GM12864 (cell line): Measurements from ENCODE around the gene LRRC37A3.

ENCODE experiments used
- DNase-seq: peaks from one replicate; pipeline ENCODE4 v3.0.0-alpha.2; 2011; ENCODE audit warnings: low read depth
- H3K4me3 ChIP-seq: 2 replicates; pipeline ENCODE4 v1.5.1; 2011; ENCODE audit warnings: mild to moderate bottlenecking, low read depth, low read length, control low read depth
- TF ChIP-seq, protein P1 (sequence below): IDR thresholded peaks from 2 replicates; pipeline ENCODE4 v1.5.1; 2011; ENCODE audit warnings: low read depth, mild to moderate bottlenecking, moderate library complexity, low read length, control low read depth, inconsistent platforms; ENCODE audit errors: missing control alignments

LRRC37A3 gene

DNA sequence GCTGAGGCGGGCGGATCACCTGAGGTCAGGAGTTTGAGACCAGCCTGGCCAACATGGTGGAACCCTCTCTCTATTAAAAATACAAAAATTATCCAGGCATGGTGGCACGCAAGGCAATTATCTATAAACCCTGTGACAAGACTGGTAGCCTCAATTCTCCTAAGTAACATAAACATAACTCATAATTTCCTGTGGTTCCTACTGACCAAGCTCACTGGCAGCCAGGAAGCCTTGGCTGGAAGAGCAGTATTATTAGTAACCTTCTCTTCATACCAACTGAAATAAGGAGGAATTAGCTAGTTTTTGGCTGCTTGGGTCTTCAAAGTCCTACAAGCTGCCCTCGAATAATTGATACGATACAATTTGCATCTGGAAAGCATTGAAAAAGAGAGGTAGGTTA is 31.6 kb upstream of the LRRC37A3 start:
- DNase-seq = no peak
- H3K4me3 ChIP-seq = no peak overlapping the region
- TF ChIP-seq, protein P1, sequence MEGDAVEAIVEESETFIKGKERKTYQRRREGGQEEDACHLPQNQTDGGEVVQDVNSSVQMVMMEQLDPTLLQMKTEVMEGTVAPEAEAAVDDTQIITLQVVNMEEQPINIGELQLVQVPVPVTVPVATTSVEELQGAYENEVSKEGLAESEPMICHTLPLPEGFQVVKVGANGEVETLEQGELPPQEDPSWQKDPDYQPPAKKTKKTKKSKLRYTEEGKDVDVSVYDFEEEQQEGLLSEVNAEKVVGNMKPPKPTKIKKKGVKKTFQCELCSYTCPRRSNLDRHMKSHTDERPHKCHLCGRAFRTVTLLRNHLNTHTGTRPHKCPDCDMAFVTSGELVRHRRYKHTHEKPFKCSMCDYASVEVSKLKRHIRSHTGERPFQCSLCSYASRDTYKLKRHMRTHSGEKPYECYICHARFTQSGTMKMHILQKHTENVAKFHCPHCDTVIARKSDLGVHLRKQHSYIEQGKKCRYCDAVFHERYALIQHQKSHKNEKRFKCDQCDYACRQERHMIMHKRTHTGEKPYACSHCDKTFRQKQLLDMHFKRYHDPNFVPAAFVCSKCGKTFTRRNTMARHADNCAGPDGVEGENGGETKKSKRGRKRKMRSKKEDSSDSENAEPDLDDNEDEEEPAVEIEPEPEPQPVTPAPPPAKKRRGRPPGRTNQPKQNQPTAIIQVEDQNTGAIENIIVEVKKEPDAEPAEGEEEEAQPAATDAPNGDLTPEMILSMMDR = no peak

DNA sequence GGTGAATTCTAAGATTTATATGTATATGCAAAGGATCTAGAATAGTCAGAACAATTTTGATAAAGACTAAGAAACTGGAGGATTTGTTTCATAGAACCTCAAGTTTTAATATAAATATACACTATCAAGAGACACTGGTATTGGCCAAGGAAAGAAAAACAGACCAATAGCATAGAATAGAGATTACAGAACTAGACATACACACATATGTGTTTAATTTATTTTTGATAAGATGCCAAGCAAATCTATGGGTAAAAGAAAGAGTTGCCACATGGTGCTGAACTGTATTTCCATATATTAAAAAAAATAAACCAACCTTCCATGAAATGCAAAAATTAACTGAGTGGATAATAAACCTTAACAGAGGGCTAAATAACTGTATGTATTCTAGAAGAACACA is 27.9 kb upstream of the LRRC37A3 start:
- DNase-seq = no peak
- H3K4me3 ChIP-seq = no peak overlapping the region
- TF ChIP-seq, protein P1 = no peak

DNA sequence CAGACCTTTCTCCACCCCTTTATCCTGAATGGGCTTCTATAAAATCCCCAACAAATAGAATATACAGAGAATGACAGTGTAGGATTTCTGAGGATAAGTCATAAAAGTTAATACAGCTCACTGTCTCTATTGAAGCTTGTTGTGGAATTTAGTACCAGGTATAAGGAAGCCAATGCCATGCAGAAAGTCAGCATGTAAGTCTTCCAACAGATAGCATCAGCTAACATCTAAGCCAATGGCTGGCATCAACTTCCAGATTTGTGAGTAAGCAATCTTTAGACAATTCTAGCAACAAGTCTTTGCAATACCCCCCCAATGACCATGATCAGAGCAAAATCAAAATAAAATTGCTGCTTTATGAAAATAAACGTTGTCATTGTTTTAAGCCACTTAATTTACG is 22.5 kb upstream of the LRRC37A3 start:
- TF ChIP-seq, protein P1 = no peak
- DNase-seq = no peak
- H3K4me3 ChIP-seq = no peak overlapping the region

DNA sequence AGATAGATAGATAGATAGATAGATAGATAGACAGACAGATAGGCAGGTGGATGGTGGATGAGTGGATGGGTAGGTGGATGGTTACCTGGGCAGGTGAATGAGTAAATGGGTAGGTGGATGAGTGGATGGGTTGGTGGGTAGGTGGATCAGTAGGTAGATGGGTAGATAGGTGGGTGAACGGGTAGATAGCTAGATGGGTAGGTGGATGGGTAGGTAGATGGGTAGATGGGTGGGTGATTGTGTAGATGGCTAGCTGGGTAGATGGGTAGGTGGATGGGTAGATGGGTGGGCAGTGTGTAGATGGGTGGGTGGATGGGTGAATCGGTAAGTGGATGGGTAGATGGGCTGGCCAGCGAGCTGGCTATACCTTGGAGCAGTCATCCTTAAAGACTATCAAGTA is 21.8 kb upstream of the LRRC37A3 start:
- DNase-seq = no peak
- no peak overlapping the region for H3K4me3 ChIP-seq
- TF ChIP-seq, protein P1 = no peak

DNA sequence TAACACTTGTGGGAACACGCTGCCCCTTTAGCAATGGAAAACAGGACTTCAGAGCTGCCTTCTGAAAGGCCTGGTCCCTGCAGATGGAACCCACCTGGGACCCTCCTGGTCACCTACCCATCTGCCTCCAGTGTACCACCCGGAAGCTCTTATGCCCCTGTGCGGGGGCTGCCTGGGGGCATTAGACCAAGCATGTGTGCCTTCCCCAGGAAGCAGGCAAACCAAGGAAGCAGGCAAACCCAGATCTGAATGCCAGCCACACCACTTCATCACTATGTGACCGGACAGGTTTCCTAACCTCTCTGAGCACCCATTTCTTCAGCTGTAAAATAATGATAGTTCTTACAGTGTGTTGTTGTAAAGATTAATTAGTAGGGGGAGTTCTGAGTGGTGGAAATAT is 20.8 kb upstream of the LRRC37A3 start:
- DNase-seq = no peak
- H3K4me3 ChIP-seq = no peak overlapping the region
- TF ChIP-seq, protein P1 = no peak

DNA sequence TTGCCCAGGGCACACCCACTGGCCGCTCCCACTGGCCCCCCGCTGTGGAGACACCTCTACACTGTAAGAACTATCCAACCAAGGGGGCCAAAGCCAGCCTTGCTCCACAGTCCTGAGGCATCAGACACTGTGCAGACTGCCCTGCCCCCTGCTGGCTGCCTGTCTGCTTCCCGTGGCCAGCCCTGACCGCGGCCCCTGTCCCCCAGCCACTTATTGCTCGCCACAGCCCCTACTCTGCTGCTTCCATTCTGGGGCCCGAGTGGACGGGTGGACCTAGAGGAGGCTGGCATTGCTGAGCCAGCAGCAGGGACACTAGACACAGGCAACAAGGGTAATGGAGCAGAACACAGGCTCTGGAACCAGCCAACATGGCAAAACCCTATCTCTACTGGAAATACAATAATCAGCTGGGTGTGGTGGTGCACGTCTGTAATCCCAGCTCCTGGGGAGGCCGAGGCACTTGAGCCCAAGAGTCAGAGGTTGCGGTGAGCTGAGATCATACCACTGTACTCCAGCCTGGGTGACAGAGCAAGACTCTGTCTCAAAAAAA is 19.7 kb upstream of the LRRC37A3 start:
- TF ChIP-seq, protein P1 = peak; percentile 79
- DNase-seq = no peak
- no peak overlapping the region for H3K4me3 ChIP-seq

DNA sequence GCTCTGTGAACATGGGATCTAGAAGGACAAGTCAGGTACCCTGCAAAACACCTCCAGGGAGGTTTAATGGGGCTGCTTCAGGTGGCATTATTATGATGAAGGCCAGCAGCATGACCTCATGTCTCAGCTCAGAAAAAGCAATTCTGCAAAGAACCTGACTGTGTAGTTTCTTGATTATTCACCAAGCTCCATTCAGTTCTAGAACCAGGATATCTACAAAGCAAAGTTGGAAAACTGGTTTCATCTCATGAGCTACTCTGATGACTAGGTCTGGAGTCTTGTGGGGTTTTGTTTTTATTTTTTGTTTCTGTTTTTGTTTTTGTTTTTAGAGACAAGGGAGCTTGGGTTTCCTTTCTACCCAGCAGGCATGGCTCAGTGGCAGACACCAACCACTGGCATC is 19.0 kb upstream of the LRRC37A3 start:
- TF ChIP-seq, protein P1 = no peak
- no peak overlapping the region for H3K4me3 ChIP-seq
- no peak for DNase-seq
